HS-27A (cell line): ENCODE results near the gene SRD5A3.

Experiments used
- DNase-seq: peaks from one replicate; pipeline ENCODE4 v3.0.0-alpha.2; 2012; ENCODE audit warnings: low read depth, missing footprints

Gene SRD5A3

DNA sequence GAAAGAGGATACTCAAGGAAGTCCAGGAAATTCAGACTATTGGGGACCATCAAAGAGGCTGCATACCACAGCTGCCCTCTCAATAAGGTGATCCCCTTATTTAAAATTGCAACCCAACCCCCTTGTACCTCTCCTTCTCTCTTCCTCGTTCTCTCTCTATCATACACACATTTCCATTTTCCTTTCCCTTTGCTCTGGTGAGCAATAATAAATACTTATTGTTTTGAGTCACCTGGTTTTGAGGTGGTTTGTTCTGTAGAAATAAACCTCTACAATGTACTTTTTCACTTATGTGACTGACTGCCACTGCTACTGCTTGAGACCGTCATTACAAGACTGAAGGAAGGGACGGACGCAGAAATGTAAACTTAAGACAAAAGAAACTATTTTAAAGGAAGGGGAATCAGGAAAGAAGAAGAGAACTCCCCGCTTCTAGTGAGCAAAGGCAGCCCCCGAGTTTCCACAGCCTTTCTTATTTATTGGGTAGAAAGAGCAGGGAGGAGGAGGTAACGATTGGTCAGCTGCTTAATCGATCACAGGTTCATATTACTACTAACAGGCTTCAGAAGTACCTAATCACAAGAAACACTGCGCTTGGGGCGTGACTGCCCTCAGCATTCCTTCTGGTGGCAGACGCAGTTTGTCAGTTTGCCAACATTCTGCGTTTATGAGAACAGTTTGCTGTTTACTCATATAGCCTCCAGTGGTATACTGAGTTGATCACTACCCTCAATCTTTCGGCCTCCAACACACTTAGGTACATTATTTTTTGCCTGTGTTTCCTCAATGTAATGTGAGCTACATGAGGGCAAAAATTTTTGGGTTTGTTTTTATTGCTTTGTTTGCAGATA lies 32.8 kb downstream of the SRD5A3 start:
- DNase-seq = no peak

DNA sequence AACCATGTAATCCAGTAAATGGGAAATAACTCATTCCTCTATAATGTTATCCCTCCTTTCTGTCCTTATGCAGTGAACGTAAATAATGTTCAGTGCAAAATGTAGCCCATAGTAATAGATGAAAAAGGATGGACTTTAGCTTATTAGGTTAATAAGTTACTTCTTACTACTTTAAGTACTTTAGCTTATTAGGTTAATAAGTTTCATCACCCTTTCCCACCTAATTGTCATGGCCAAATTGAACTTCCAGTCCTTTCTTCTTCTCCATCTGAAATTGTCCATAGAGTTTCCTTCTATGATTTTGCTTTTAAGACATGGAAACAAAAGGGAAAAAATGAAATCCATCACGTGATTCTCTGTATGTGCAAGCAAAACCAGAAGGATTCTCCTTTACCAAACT lies 34.5 kb downstream of the SRD5A3 start:
- DNase-seq = no peak

DNA sequence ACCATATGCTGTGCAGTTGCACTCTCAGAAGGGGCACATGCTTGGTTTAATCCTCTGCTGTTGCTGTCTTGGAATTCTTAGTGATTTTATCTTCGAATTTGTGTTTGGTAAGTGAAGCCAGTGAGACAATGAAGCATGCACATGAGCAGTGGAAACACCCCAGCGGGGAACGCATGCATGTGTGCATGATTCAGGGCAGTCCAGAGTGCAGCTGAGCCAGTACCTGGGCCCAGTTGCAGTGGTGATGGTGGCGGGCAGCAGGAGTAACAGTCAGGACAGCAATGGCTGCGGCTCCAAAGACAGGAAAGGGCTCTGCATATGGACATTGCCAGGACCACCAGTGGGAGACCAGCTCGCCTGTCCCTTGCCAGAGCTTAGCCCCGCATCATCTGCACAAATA lies 35.5 kb downstream of the SRD5A3 start:
- DNase-seq = no peak

DNA sequence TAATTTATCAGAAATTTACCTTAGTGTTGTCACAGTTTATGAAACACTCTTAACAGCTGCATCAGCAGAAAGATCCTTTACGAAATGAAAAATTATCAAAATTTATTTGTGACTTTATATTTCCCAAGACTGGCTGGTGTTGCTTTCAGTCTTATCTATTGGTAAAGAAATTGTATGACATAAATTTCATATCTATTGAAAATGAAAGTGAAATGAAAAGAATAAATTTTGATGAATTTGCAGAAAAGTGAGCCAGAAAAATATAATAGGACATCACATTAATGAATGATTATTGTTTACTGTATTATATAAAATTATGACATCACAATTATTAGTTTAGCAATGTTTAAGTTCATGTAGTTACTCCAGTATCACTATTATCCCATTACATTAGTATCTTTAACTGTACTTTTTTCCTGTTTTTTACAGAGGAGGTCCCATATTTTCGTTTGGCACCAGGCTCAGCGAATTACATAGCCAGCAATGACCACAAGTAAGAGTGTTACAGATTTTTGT lies 36.5 kb downstream of the SRD5A3 start:
- DNase-seq = no peak

DNA sequence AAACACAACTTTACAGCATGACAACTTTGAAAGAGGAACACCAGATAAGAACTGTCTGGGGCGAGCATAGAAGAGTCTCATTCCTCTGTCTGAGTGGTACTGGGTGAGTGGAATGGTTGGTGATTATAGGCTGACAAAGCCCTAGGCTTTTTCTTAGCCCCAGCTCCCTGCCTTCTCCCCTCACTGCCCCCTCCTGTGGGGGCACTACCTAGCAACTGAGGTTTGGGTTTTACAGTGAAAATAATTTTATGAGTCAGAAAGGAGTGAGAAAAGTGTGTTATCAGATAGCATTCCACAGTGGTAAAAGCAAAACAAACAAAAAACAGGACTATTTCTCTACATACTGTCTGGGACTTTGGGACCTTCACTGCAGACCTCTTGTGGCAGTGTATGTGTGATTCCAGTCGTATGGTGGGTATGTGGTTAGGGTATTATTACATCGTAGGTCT lies 39.2 kb downstream of the SRD5A3 start:
- DNase-seq = no peak

DNA sequence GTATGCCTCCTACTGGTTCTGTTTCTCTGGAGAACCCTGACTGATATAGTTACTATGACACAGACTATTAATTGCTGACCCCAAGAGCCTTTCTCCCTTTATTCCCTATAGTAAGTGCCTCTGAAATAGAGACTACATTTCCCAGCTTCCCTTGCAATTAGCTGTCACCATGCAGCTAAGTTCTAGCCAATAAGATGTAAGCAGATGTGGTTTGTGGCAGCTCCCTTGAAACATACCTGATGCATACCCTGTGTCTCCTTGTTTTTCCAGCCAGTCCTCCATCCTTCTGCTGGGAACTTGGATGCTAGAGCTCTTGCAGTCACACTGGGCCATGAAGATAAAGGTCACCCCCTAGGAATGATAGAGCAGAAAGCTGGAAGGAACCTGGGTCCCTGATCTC lies 40.0 kb downstream of the SRD5A3 start:
- no peak for DNase-seq

DNA sequence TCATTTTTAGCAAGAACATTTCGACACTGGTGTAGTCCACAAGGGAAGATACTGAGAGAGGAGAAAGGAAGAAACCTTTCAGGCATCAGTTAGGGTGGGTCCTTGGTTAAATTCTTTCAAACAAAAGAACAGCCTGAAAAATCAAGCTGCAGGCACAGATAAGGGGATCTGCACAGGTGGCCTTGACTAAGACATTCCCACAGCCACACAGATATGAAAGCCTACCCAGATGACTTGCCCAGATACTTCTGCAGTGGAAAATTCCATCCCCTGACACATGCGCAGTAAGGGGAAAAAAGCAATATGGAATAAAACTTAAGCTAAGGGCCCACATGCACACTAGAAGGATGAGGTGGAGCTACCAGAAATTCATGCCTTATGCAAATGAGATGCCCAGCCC lies 40.8 kb downstream of the SRD5A3 start:
- no peak for DNase-seq

DNA sequence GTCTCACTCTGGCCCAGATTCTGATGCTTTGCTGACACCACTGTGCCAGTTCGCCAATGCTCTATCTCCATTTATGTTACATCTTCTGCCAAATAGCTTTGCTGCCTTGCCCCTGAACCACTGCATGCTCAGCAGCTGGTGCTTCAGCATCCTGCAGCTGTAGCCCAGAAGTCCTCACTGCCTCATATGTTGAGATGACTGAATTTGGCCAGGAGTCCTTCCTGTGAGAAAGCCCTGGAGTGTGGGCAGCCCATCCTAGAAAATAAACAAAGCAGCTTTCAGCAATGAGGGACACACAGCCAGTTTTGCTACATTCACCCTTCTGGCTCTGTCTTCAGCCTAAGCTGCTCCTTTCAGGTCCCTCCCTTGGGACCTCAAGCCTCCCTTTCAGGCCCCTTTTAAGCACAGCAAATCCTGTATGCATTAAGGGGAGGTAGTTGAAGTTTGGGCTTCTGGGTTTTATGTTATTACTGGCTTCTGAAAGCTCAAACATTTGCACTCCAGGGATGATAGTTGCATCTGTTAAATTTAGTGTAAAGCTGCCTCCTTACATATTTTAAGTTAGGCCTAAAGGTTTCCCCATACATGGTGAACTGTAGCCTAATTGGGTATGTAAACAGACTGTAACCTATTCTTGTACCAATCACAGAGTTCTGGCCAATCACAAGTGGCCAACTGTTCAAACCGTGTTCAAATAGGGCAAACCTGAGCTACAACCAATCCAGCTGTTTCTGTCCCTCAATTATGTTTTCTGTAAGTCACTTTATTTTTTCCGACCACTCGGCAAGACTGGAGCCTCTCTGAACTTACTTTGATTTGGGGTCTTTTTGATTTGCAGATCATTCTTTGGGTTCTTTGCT lies 47.6 kb downstream of the SRD5A3 start:
- no peak for DNase-seq

DNA sequence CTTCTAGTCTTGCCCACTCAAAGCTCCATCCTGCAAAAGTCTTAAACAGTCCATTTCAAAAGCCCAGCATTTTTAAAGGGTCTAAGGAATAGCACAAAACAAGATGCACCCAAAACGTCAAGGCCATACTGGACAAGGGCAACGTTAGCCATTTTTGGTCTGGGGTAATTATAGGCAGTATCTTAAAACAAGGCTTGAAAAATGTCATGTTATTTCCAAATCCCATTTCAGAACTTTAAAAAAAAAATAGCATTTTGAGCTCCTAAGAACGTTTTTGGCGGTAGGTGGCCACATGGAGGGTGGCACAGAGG lies 49.1 kb downstream of the SRD5A3 start:
- DNase-seq = no peak

DNA sequence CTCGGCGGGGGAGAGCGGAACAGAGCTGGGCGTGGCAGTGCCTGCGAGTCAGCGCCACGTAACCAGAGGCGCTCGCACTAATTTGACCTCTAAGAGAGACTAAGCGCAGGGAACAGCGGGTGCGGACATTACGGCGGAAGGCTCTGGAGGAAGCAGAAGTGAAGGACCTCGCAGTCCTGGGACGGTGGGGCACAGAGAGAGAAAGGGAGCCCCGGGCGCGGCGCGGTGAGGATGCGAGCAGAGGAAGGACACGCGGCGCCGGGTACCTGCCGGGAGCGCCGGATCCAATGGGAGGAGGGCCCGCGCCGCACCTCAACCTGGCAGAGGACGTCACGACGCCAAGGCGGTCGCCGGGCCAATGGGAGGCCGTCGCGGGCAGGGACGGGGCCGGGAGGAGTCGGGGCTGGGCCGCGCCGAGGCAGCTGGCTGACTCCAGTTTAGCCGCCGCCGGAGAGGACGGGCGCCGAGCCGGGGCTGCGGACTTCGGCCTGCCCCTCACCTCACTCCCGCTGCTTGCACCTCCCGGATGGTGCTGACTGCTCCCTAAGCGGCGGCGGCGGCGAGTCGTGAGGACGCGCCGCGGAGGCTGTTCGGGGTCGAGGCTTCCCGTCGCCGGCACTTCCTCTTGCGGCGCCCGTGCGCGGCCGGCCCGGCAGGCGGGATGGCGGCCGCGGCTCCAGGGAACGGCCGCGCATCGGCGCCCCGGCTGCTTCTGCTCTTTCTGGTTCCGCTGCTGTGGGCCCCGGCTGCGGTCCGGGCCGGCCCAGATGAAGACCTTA lies 49.7 kb downstream of the SRD5A3 start, which contains the start of gene TMEM165:
Gene TMEM165 (plus strand): TSS at position 429 of the 779 bp plus-strand sequence. CDS start 233 bp downstream, at position 662.
- DNase-seq = peak; percentile 76

DNA sequence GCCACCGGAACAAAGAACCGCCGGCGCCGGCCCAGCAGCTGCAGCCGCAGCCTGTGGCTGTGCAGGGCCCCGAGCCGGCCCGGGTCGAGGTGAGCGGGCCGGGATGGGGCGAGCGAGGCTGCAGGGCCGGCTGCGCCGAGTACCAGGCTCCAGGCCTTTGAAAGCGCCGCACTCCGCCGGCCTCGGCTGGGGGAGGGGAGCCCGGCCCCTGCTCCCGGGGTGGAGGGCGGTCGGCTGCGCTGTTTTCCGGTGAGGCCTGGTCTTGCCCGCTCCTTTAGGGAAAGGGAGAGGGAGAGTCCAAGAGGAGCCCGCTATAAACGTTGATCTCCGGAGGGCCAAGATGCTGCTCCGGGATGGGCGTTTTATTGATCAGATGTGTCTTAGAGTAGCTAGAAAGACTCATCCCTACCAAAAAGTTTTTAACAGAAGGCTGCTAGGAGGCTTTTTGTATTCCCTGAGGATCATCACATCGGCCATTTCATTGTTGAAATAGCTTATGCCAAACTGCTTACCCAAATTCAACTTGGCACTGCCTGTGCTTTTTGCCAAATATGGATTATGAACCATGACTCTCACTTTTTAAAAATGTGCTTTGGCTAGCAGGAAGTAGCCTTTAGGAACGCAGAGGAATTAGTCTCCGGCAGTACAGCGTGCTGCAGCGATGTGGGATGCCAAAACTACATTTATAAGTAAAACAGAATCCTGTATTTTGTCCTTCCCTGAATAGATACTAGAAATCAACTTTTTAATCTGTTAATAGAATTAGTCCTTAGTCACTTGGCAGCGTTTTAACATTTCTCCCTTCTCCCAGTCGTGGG lies 50.5 kb downstream of the SRD5A3 start:
- no peak for DNase-seq

DNA sequence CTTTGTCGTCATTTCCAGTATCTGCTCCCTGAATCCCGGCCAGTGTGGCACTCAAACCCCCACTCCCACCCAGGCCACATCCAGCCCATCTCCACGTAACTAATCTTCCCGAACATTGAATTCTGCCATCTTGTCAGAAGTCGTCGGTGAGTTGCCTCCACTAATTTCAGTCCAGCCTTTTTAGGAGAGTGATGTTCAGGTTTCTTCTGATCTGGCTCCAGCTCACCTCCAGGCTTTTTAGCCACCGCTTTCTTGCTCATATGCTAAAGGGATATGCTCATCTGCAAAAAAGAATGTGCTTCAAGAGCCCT lies 51.0 kb downstream of the SRD5A3 start:
- DNase-seq = no peak

DNA sequence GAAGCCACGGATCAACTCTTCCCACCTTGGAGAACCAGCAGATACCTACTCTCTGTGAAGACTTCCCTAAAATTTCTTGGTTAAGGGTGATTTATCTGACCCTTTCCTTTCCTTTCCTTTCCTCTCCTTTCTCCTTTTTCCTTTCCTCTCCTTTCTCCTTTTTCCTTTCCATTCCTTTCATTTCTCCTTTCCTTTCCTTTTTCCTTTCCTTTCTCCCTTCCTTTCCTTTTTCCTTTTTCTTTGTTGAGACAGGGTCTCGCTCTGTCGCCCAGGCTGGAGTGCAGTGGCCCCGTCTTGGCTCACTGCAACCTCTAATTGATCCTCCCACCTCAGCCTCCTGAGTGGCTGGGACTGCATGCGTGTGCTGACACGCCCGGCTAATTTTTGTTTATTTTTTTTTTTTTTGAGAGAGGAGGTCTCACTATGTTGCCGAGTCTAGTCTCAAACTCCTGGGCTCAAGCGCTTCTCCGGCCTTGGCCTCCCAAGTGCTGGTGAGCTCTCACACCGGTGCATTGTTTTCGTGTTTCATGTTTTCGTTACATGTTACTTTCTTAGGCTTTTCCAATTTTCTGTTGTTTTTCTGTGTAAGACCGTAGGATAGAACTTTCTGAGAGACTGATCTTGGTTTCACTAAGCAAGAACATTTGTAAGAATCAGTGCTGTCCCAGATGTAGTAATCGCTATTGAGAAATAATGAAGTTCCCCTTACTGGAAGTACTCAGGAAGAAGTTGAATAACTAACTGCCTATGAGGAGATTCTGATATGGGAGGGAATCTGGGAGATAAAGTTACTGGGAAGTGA lies 51.7 kb downstream of the SRD5A3 start:
- DNase-seq = no peak

DNA sequence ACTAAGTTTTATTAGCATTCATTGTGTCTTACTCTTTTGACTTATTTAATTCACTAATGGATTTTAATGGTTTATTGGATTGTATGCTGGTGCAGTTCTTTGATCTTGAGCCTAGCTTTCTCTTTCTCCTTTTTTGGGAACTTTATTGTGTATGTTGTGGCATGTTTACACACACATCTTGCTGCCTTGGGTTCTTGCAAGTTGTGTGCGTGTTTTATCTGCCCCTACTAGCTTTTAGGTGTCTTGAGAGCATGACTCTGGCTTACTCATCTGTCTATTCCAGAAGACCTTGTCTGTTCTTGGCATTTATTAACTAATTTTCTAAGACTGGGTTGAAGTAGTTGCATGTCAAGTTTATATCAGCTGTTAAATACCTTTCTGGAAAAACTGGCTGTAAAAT lies 52.4 kb downstream of the SRD5A3 start:
- no peak for DNase-seq

DNA sequence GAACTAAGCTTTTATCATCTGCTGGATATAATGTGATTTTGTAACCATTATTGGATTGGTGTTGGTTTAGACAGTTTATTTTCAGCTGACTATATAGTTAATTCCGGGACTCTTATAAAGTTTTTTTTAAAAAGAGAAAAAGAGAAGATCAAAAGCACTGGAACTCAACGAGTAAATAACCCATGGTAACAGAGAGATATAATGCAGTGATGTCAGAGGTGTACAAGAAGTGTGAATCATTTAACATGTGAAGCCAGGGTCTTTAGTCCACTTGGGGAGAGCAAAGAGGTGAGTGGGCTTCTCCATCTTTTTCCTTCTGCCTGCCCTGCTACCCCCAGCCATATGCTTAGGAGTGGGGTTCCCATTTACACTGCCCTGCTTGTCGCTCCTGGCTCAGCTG lies 52.9 kb downstream of the SRD5A3 start:
- no peak for DNase-seq

DNA sequence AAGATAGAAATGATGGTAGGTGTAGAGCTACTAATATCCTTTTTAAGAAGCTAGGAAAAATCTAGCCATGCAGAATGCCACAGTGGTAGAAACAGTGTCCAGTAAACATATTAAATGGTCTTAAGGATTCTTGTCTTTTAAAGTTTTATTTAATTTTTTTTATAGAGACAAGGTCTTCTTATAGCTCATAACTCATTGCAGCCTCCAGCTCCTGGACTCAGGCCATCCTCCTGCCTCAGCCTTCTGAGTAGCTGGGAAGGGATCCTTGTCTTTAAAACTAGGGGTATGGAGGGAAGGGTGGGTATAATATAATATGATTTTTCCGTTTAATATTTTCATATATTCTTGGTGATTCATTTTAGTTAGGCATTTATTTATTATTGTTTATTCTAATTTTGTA lies 53.5 kb downstream of the SRD5A3 start:
- no peak for DNase-seq

DNA sequence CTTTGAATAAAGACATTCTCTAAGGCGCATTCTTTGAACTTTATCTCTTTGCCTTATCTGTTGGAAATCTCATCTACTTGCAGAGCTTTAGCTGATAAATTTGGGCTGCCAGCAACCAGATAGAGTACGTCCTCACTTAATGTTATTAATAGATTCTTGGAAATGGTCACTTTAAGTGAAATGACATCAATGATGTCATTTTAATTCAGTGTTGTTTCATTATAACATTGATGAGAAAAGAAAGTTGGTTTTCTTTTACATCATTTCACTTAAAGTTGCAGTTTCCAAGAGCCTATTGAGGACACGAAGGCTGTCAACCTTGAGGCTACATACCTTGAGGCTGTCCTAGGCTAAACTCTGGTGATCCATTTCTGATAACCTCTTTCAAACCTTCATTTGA lies 59.0 kb downstream of the SRD5A3 start:
- DNase-seq = no peak

DNA sequence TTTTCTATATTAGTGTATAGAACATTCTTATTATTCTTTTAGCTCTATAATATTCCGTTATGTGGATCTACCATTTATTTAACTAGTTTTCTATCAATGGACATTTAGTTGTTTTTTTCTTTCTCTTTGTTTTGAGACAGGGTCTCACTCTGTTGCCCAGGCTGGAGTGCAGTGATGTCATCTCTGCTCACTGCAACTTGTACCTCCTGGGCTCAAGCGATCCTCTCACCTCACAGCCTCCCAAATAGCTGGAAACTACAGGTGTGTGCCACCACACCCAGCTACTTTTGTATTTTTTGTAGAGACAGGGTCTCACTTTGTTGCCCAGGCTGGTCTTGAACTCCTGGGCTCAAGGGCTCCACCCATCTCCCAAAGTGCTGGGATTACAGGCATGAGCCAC lies 60.5 kb downstream of the SRD5A3 start:
- no peak for DNase-seq

DNA sequence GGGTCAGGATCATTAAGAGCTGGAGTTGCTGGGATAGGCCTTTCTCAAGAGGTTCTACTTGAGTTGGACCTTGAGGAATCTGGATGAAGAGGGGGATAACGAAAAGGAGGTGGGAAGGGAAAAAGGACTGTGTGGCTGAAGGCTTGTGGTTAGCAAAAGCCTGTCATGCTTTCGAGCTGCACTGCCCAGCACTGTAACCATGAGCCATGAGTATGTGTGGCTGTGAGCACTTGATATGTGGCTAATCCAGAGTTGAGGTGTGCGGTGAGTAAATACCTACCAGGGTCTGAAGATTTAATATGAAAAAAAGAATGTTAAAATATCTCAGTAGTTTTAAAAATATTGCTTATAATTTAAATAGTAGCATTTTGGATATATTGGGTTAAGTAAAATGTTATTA lies 61.1 kb downstream of the SRD5A3 start:
- no peak for DNase-seq

DNA sequence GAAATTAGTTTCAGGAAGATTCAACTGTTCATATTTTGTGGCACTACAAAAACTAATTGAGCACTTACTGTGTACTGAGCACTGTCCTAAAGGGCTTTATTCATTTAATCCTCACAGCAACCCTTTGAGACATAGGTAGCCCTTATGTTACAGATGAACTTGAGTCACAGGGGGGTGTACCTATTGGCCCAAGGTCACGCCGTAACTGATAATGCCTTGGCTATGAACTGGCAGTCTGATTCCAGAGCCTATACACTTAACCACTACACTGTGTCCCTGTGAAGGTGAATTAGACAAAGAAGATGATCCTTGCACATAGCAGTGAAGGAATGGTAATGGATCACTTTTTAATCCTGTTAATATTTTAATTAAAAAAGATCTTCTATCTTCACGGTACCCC lies 61.7 kb downstream of the SRD5A3 start:
- DNase-seq = no peak
